Smooth muscle cell (in vitro differentiated cells): ENCODE data around the gene DVL1. TPM values are rescaled to one million over a fixed set of nuclear protein-coding genes. Genes with fewer than 3 reads are reported as not detected.

Experiments
- DNase-seq: peaks from one replicate; lab custom pipeline; 2025; ENCODE audit not compliant: unreplicated experiment; lab: John Stamatoyannopoulos, UW
- H2AFZ ChIP-seq: fragments of 200-600 bp; sonication (generic); 2 replicates; pipeline ENCODE4 v1.6.0; 2016; ENCODE audit warnings: antibody characterized with exemption, low read depth, mild to moderate bottlenecking
- H3F3A ChIP-seq: fragments of 200-600 bp; sonication (generic); 2 replicates; pipeline ENCODE4 v1.6.0; 2017; ENCODE audit warnings: antibody characterized with exemption, low read depth
- H3K27ac ChIP-seq: fragments of 200-600 bp; sonication (generic); 2 replicates; pipeline ENCODE4 v1.5.1; 2016; ENCODE audit warnings: low read depth, mild to moderate bottlenecking
- H3K27me3 ChIP-seq: fragments of 200-600 bp; sonication (generic); 2 replicates; pipeline ENCODE4 v1.6.1; 2016; ENCODE audit warnings: low read depth, mild to moderate bottlenecking
- H3K36me3 ChIP-seq: fragments of 200-600 bp; sonication (generic); 2 replicates; pipeline ENCODE4 v1.5.1; 2016; ENCODE audit warnings: low read depth
- H3K4me1 ChIP-seq: fragments of 200-600 bp; sonication (generic); 2 replicates; pipeline ENCODE4 v1.5.1; 2016; ENCODE audit warnings: low read depth
- H3K4me2 ChIP-seq: fragments of 200-600 bp; sonication (generic); 2 replicates; pipeline ENCODE4 v1.6.0; 2016; ENCODE audit warnings: mild to moderate bottlenecking
- H3K4me3 ChIP-seq: fragments of 200-600 bp; sonication (generic); 2 replicates; pipeline ENCODE4 v1.5.1; 2016; ENCODE audit warnings: mild to moderate bottlenecking
- H3K79me2 ChIP-seq: fragments of 200-600 bp; sonication (generic); 2 replicates; pipeline ENCODE4 v1.6.0; 2016; ENCODE audit warnings: low read depth, mild to moderate bottlenecking
- H3K9ac ChIP-seq: fragments of 200-600 bp; sonication (generic); 2 replicates; pipeline ENCODE4 v1.6.0; 2016; ENCODE audit warnings: low read depth
- H3K9me3 ChIP-seq: fragments of 200-600 bp; sonication (generic); replicated peaks from 2 replicates; pipeline ENCODE4 v1.5.1; 2016; ENCODE audit warnings: low read depth
- H4K20me1 ChIP-seq: fragments of 200-600 bp; sonication (generic); 2 replicates; pipeline ENCODE4 v1.6.0; 2016; ENCODE audit warnings: low read depth
- CTCF ChIP-seq: fragments of 200-600 bp; sonication (generic); IDR thresholded peaks from 2 replicates; pipeline ENCODE4 v1.5.1; 2017; ENCODE audit warnings: borderline replicate concordance, mild to moderate bottlenecking, antibody characterized with exemption; ENCODE audit not compliant: insufficient read depth, poor library complexity, severe bottlenecking
- WGBS: methylation state at CpG from one replicate; pipeline ENCODE4 v1.1.7; 2016; ENCODE audit warnings: low lambda C conversion rate; 5-methylcytosine and 5-hydroxymethylcytosine counted together
- polyA plus RNA-seq: library from polyadenylated mRNA; unstranded; fragments of >200 nt; fragmentation: Nextera tagmentation; extraction: Ambion mirVana; gene quantifications from 2 replicates; pipeline ENCODE4 v1.2.1, GENCODE V29; 2016
- total RNA-seq: library from RNA; depleted of rRNA; stranded (reverse); fragments of >200 nt; gene quantifications from 2 replicates; pipeline ENCODE4 v1.2.3, GENCODE V29; 2014

DVL1 gene
- total and polyA plus RNA-seq, 2 experiments from 2014 or later = 28.5 to 28.7 TPM

GRCh38 chr1:1293263-1294249 lies 55.7 kb downstream of the DVL1 start:
- H3F3A ChIP-seq = no peaks in the 10 kb centered on the region
- H3K27ac ChIP-seq = no peak overlapping the region
- H3K4me2 ChIP-seq = no peak overlapping the region
- no peak overlapping the region for H3K9ac ChIP-seq
- no peak overlapping the region for H2AFZ ChIP-seq
- no peak for TF ChIP-seq CTCF
- H3K27me3 ChIP-seq = no peaks in the 10 kb centered on the region
- H3K36me3 ChIP-seq = no peaks in the 10 kb centered on the region
- WGBS = 82% methylated on average over 43 of the region's 94 CpGs
- no peaks in the 10 kb centered on the region for H3K79me2 ChIP-seq
- H3K4me1 ChIP-seq = no peaks in the 10 kb centered on the region
- H4K20me1 ChIP-seq = peaks cover 7% of the 10 kb centered on the region
- no peaks in the 10 kb centered on the region for H3K9me3 ChIP-seq
- DNase-seq = no peak
- H3K4me3 ChIP-seq = no peak overlapping the region

GRCh38 chr1:1292851-1293250 lies 56.4 kb downstream of the DVL1 start:
- Histone ChIP-seq H3K4me2 (no peak overlapping the region), H3K36me3 (no peaks in the 10 kb centered on the region), H2AFZ (no peak overlapping the region), H3K27me3 (no peaks in the 10 kb centered on the region), H3F3A (no peaks in the 10 kb centered on the region), H3K27ac (no peak overlapping the region), H3K79me2 (no peaks in the 10 kb centered on the region), H3K4me1 (no peaks in the 10 kb centered on the region), H3K9me3 (no peaks in the 10 kb centered on the region), H3K4me3 (no peak overlapping the region), H3K9ac (no peak overlapping the region), H4K20me1 (peaks cover 6% of the 10 kb centered on the region)
- DNase-seq = no peak
- TF ChIP-seq CTCF = no peak
- 98% methylated on average over 18 of the region's 18 CpGs for WGBS

GRCh38 chr1:1292442-1292779 lies 56.8 kb downstream of the DVL1 start:
- DNase-seq = no peak
- Histone ChIP-seq H3K4me2 (no peak overlapping the region), H3K27ac (no peak overlapping the region), H3K4me1 (no peaks in the 10 kb centered on the region), H3K9ac (no peak overlapping the region), H3K27me3 (no peaks in the 10 kb centered on the region), H2AFZ (no peak overlapping the region), H3K4me3 (no peak overlapping the region), H3K79me2 (no peaks in the 10 kb centered on the region), H3F3A (no peaks in the 10 kb centered on the region), H4K20me1 (peaks cover 6% of the 10 kb centered on the region), H3K9me3 (no peaks in the 10 kb centered on the region), H3K36me3 (no peaks in the 10 kb centered on the region)
- no peak for TF ChIP-seq CTCF
- WGBS = 92% methylated on average over 8 of the region's 9 CpGs
